Measurements from ENCODE around the gene HNRNPUL2. TPM values are rescaled to one million over a fixed set of nuclear protein-coding genes. Genes with fewer than 3 reads are reported as not detected.
"Not testable (repeated sequence)": the region's sequence is repeated elsewhere in the genome, so short reads cannot be mapped to it uniquely, and the experiment has no call there.

The HNRNPUL2 gene
- total and polyA plus RNA-seq, 2 donors = 25.9 to 50.4 TPM

DNA sequence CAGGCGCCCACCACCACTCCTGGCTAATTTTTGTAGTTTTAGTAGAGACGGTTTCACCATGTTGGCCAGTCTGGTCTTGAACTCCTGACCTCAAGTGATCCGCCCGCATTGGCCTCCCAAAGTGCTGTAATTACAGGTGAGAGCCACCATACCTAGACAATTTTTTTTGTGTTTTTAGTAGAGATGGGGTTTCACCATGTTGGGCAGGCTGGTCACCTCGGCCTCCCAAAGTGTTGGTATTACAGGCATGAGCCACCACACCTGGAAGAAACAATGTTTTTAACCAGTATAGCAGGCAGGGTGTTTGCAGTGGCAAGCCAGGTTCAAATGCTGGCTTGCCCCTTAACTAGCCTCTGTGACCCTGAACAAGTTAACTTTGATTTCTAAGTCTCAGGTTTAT, 22.7 kb upstream of the HNRNPUL2 start:
- H3K4me3 ChIP-seq (ENCODE audit: low read depth, low read length); H3K36me3 ChIP-seq (ENCODE audit: insufficient read depth); H3K27ac ChIP-seq (ENCODE audit: low read depth); H3K4me1 ChIP-seq (ENCODE audit: insufficient read depth); DNase-seq (ENCODE audit: extremely low spot score): not testable (repeated sequence)
- WGBS = 92% methylated on average over 5 of the region's 5 CpGs

DNA sequence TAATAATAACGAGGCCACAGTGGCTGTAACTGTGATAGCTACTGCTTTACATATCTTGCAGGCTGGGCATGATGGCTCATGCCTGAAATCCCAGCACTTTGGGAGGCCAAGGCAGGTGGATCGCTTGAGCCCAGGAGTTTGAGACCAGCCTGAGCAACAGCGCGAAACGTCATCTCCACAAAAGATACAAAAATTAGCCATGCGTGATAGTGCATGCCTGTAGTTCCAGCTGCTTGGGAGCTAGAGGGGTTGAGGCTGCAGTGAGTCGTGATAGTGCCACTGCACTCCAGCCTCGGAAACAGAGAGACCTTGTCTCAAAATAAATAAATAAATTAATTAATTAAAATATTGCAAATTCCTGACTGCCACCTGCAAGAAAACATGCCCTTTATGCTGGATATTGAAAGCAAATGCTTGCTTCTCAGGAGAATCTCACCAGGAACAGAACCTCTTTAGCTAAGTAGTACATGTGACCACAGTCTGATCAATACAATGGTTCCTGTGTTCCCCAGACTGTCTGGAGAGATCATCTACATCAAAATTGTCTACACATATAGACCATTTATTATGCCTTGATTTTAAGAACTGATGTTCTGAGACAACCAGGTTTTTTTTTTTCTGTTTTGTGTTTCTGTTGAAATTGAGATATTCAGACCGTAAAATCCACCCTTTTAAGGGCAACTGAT, 20.4 kb upstream of the HNRNPUL2 start:
- no peaks in the 10 kb centered on the region for H3K4me1 ChIP-seq (ENCODE audit: insufficient read depth)
- no peak overlapping the region for H3K4me3 ChIP-seq (ENCODE audit: low read depth, low read length)
- H3K27ac ChIP-seq (ENCODE audit: low read depth) = no peak overlapping the region
- H3K36me3 ChIP-seq (ENCODE audit: insufficient read depth) = no peaks in the 10 kb centered on the region
- 81% methylated on average over 9 of the region's 9 CpGs for WGBS
- DNase-seq (ENCODE audit: extremely low spot score) = no peak

DNA sequence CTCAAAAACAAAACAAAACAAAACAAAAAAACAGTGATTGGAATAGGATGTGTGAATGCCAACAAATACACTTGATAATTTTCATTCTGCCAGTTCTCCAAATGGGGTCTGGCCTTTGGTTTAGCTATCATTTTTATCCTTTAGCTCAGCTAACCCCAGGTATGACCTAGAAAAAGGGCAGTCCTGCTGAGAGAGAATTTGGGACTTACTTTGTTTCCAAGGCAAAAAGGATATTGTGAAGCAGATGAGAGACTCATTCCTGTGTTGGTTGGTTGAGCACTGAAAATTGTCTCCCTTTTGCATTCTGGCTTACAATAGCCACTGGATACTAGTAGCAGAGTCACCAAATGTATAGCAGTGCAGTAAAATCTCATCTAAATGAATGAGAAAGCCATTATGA, 9.9 kb upstream of the HNRNPUL2 start:
- Histone ChIP-seq H3K27ac (ENCODE audit: low read depth) (no peak overlapping the region), H3K36me3 (ENCODE audit: insufficient read depth) (peaks cover 6% of the 10 kb centered on the region)
- DNase-seq (ENCODE audit: extremely low spot score) = no peak

DNA sequence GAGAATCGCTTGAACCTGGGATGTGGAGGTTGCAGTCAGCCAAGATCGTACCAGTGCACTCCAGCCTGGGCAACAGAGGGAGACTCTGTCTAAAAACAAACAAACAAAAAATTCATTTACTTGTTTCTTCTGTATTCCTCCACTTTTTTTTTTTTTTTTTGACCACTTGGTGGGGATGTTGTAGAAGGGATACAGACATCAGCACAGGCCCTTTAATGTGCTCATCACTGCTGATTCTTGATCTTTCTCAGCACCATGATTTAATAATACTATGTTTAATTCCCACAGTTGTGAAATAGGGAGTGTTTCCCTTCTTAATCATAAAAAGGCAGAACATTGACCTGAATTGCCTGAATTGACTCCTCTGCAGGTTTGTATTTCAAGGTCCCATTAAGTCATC, 5.6 kb upstream of the HNRNPUL2 start:
- no peaks in the 10 kb centered on the region for H3K4me1 ChIP-seq (ENCODE audit: insufficient read depth)
- WGBS = 75% methylated on average over 2 of the region's 2 CpGs
- peaks cover 5% of the 10 kb centered on the region for H3K36me3 ChIP-seq (ENCODE audit: insufficient read depth)
- no peak for DNase-seq (ENCODE audit: extremely low spot score)
- H3K4me3 ChIP-seq (ENCODE audit: low read depth, low read length) = no peak overlapping the region
- H3K27ac ChIP-seq (ENCODE audit: low read depth) = no peak overlapping the region

More for the DNA sequence above, 9.9 kb upstream of the HNRNPUL2 start:
- no peaks in the 10 kb centered on the region for H3K4me1 ChIP-seq (ENCODE audit: insufficient read depth)
- no peak overlapping the region for H3K4me3 ChIP-seq (ENCODE audit: low read depth, low read length)

DNA sequence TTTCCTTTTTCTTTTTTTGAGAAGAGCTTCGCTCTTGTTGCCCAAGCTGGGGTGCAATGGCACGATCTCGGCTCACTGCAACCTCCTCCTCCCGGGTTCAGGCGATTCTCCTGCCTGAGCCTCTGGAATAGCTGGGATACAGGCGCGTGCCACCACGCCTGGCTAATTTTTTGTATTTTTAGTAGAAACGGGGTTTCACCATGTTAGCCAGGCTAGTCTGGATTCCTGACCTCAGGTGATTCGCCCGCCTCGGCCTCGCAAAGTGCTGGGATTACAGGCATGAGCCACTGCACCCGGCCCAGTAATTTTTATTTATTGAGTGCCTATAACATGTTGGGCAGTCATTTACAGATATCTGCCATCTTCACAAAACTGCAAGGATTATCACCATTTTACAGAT, 2.8 kb upstream of the HNRNPUL2 start:
- not testable (repeated sequence) for H3K36me3 ChIP-seq (ENCODE audit: insufficient read depth); H3K4me3 ChIP-seq (ENCODE audit: low read depth, low read length); DNase-seq (ENCODE audit: extremely low spot score); H3K27ac ChIP-seq (ENCODE audit: low read depth); H3K4me1 ChIP-seq (ENCODE audit: insufficient read depth)
- 70% methylated on average over 14 of the region's 14 CpGs for WGBS

DNA sequence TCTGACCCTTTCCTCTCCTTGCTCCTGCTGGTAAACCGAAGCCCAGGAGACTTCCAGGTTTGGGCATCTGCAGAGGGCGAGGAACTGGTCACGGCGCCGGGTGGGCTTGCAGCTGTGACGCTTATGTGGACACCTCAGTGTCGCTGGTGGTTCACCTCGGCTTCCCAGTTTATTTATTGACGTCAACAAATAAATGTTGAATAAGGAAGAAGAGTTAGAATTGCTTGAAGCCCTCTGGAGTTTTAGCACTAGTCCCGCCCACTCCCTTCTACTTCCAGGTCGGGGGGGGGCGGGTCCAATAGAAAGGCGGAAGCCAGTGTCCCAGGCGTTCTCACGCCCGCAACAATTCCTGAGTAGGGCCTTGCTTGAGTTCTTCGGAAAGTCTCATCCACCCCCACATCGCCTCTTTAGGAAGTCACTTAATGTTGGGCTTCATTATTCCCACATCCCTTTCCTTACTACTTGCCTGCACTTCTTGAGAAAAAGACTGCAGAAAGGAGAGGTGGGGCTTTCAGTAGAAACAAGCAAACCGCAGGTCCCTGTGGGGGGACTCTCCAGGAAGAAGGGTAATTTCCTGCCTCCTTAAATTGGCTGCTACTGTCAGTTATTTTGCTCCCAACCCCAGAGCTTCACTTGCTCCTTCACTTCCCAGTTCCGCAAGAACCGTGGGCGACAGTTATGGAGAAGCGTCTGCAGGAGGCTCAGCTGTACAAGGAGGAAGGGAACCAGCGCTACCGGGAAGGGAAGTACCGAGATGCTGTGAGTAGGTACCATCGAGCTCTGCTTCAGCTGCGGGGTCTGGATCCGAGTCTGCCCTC, 1.1 kb upstream of the HNRNPUL2 start, which contains the start of gene TTC9C:
TSS of gene TTC9C (plus strand) at position 316 of the 818 bp plus-strand sequence. CDS start at position 679, 363 bp downstream.
- peak; percentile 79 for DNase-seq (ENCODE audit: extremely low spot score)
- H3K4me1 ChIP-seq (ENCODE audit: insufficient read depth) = peaks cover 4% of the 10 kb centered on the region
- H3K27ac ChIP-seq (ENCODE audit: low read depth) = peak within 1 kb of the TSS; percentile 92
- H3K36me3 ChIP-seq (ENCODE audit: insufficient read depth) = peaks cover 5% of the 10 kb centered on the region
- WGBS = under 1% methylated on average over 29 of the region's 29 CpGs
- H3K4me3 ChIP-seq (ENCODE audit: low read depth, low read length) = peak within 1 kb of the TSS; percentile 93

DNA sequence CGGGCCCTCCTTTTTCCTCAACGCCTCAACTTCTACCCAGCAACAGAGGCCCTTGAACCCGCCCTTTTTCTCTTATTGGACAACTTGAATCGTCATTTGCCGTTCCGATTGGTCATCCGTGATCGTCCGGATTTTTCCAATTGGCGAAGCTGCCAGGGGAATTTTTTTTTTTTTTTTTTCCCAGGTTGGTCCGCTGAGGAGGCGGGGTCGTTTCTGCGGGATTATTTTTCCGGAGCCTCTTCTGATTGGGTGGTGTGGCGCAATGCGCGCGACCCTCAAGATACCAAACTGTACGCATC, 564 bp upstream of the HNRNPUL2 start:
- peak overlapping the region; percentile 62 for H3K4me3 ChIP-seq (ENCODE audit: low read depth, low read length)
- peak overlapping the region; percentile 69 for H3K27ac ChIP-seq (ENCODE audit: low read depth)
- peaks cover 4% of the 10 kb centered on the region for H3K36me3 ChIP-seq (ENCODE audit: insufficient read depth)
- H3K4me1 ChIP-seq (ENCODE audit: insufficient read depth) = peaks cover 4% of the 10 kb centered on the region
- peak; percentile 99 for DNase-seq (ENCODE audit: extremely low spot score)
- under 1% methylated on average over 20 of the region's 20 CpGs for WGBS

DNA sequence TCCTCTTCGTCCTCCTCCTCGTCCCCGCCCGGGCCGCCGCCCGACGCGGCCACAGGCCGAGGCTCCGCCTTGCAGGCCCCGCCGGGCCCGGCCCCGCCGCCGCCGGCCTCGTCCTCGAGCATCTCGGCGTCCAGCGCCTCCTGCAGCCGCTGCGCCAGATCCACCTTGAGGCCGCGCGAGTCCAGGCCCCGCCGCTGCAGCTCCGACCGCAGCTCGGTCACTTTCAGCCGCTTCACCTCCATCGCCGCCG, 417 bp downstream of the HNRNPUL2 start:
- Histone ChIP-seq H3K4me3 (ENCODE audit: low read depth, low read length) (peak overlapping the region; percentile 93), H3K36me3 (ENCODE audit: insufficient read depth) (peaks cover 9% of the 10 kb centered on the region), H3K4me1 (ENCODE audit: insufficient read depth) (peaks cover 4% of the 10 kb centered on the region), H3K27ac (ENCODE audit: low read depth) (peak overlapping the region; percentile 92)
- DNase-seq (ENCODE audit: extremely low spot score) = no peak
- WGBS = under 1% methylated on average over 37 of the region's 37 CpGs

DNA sequence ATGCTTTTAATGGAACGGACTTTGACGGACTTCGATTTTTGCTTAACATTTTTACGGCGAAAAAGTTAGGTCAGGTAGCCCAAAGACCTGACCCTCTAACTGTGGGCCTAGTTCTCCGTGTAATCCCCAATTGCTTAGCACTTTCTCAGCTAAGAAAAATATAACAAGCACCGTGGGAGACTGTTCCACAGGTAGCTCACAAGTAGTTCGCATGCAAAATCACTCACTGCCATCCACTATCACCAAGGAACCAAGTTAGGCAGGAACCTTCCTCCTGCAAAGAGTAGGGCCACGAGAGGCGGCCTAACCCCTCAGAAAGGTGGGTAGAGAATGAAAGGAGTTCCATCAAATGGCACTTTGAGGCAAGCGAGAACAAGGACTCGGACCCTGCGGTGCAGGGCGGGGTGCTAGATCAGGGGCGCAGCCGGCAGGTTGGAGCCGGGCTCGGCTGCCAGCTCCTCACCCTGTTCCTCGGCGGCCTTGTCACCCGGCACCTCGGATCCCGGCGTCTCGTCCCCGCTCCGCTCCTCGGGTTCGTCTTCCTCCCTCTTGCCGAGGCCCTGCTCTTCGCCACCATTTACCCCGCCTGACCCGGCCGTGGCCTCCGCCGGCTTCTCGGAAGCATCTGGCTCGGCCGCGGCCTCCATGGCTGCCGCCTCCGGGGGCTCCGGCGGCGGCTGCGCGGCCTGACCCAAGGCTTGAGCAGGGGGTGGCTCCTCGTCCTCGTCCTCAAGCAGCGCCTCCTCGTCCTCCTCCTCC, 922 bp downstream of the HNRNPUL2 start:
- Histone ChIP-seq H3K27ac (ENCODE audit: low read depth) (peak overlapping the region; percentile 92), H3K36me3 (ENCODE audit: insufficient read depth) (peaks cover 7% of the 10 kb centered on the region), H3K4me3 (ENCODE audit: low read depth, low read length) (peak overlapping the region; percentile 93), H3K4me1 (ENCODE audit: insufficient read depth) (peaks cover 4% of the 10 kb centered on the region)
- no peak for DNase-seq (ENCODE audit: extremely low spot score)
- under 1% methylated on average over 51 of the region's 51 CpGs for WGBS

DNA sequence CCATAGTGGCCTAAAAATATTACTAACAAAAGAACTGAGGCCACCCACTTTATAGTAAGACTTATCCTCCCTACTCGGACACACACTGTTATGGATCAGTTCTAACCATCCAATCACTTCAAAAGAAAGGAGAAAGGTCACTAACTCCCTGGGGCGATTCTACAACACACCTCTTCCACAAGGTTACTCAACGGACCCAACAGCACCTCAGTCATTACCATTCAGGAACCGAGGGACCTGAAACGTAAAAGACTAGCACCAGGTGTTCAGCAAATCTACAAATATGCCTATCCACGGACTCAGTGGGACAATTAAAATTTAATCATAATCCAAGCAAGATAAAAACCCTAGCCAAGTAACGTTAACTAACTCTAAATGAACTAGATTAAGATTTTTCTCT, 1.6 kb downstream of the HNRNPUL2 start:
- H3K4me3 ChIP-seq (ENCODE audit: low read depth, low read length) = peak overlapping the region; percentile 93
- no peak overlapping the region for H3K27ac ChIP-seq (ENCODE audit: low read depth)
- H3K4me1 ChIP-seq (ENCODE audit: insufficient read depth) = peaks cover 4% of the 10 kb centered on the region
- under 1% methylated on average over 7 of the region's 7 CpGs for WGBS
- H3K36me3 ChIP-seq (ENCODE audit: insufficient read depth) = peaks cover 10% of the 10 kb centered on the region
- DNase-seq (ENCODE audit: extremely low spot score) = no peak

DNA sequence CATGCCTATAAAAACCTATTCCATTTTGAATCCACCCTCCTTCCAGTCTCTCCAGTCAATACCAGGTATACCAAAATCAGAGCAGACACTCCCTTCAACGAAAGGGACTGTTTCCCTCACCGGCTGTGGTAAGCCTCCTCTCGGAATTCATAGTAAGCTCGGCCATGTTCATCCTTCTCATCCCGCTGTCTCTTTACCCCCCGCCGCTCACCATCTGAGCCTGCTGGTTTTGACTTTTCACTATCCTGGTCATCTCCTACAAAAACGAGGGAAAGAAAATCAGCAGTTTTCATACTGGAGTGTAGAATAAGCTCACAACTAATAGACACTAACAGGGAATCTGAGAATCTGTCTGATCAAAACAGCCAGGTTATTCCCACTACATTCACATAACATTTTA, 3.1 kb downstream of the HNRNPUL2 start:
- H3K4me3 ChIP-seq (ENCODE audit: low read depth, low read length) = no peak overlapping the region
- H3K36me3 ChIP-seq (ENCODE audit: insufficient read depth) = peaks cover 17% of the 10 kb centered on the region
- DNase-seq (ENCODE audit: extremely low spot score) = no peak
- H3K4me1 ChIP-seq (ENCODE audit: insufficient read depth) = peaks cover 4% of the 10 kb centered on the region
- WGBS = 42% methylated on average over 8 of the region's 8 CpGs
- no peak overlapping the region for H3K27ac ChIP-seq (ENCODE audit: low read depth)

DNA sequence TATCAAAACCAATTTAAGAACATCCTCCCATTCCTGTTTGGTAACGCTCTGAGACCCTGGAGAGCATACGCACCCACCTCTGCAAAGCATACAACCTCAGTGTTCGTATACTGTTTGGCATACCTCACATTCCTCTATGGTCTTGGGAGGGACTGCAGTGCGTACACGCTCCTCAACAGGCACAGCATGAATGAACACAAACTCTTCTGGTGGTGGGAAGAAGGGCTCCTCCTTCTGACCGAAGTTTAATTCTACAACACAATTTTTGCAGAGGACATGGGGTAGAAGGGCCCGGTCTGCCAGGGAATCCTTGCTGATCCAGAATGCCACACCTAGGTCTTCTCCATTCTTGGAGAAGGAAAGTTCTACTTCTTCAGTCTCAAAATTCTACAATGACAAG, 5.3 kb downstream of the HNRNPUL2 start:
- no peak for DNase-seq (ENCODE audit: extremely low spot score)
- WGBS = 66% methylated on average over 7 of the region's 7 CpGs
- Histone ChIP-seq H3K36me3 (ENCODE audit: insufficient read depth) (peaks cover 20% of the 10 kb centered on the region), H3K27ac (ENCODE audit: low read depth) (no peak overlapping the region), H3K4me3 (ENCODE audit: low read depth, low read length) (no peak overlapping the region), H3K4me1 (ENCODE audit: insufficient read depth) (peaks cover 4% of the 10 kb centered on the region)

DNA sequence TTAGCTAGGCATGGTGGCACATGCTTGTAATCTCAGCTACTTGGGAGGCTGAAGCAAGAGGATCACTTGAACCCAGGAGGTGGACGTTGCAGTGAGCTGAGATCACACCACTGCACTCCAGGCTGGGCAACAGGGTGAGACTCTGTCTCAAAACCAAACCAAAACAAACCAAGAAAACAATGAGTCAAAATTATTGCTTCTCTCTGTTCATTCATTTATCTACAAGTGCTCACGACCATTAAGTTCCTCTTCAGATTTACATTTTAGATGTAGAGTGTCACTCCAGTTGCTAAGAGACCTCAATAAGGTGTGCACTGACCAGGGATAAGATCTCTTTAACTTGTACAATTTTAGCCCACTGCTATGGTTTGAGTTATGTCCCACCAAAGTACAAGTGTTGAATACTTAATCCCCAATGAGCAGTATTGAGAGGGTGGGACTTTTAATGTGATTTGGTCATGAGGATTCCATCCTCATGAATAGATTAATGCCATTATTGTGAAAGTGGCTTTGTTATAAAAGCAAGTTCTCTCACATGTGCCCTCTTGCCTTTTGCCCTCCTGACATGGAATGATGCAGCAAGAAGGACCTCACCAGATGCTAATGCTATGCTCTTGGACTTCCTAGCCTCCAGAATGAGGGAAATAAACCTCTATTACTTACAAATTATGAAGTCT, 7.8 kb downstream of the HNRNPUL2 start:
- H3K4me1 ChIP-seq (ENCODE audit: insufficient read depth) = peaks cover 4% of the 10 kb centered on the region
- 78% methylated on average over 2 of the region's 2 CpGs for WGBS
- no peak for DNase-seq (ENCODE audit: extremely low spot score)
- peaks cover 27% of the 10 kb centered on the region for H3K36me3 ChIP-seq (ENCODE audit: insufficient read depth)
- H3K4me3 ChIP-seq (ENCODE audit: low read depth, low read length) = no peak overlapping the region
- no peak overlapping the region for H3K27ac ChIP-seq (ENCODE audit: low read depth)

Measured in urinary bladder (tissue), 4 donors.